ENCODE results near the gene NOS1AP. TPM values are rescaled to one million over a fixed set of nuclear protein-coding genes. Genes with fewer than 3 reads are reported as not detected.

NOS1AP gene
- polyA plus RNA-seq, 3 donors, result 0.12 TPM; not detected in 2

- WGBS (ENCODE audit: insufficient coverage), result 40% methylated on average over 1 of the region's 5 CpGs
- H3K9me3 ChIP-seq (replicated peaks in 1 of 2; ENCODE audit: control insufficient read depth in 1 of 2, insufficient read depth in 1 of 2, low read length in 2 of 2), result no peaks in the 10 kb centered on the region
- H3K4me2 ChIP-seq (replicated peaks; ENCODE audit: extremely low read depth, low read length, poor library complexity, severe bottlenecking), result peak overlapping the region; percentile 20
- intact Hi-C loops (cut with micrococcal nuclease), result no loop called here
- no peak overlapping the region for H2AFZ ChIP-seq (ENCODE audit: insufficient read depth, low read depth, low read length, poor library complexity, severe bottlenecking)
- H3K4me3 Mint-ChIP-seq, result no peak overlapping the region
- no peak overlapping the region for H3K9ac ChIP-seq (ENCODE audit: insufficient read depth, low read length, poor library complexity, severe bottlenecking)
- H3K27ac ChIP-seq (ENCODE audit: low read depth in 1 of 2, low read length in 2 of 2), result peak overlapping the region in 1 of 2 donors; percentile 71
- no peak for DNase-seq
- no peaks in the 10 kb centered on the region for H4K20me1 ChIP-seq (ENCODE audit: insufficient read depth, low read length)
- no peak overlapping the region for H3K4me3 ChIP-seq (replicated peaks in 1 of 3; ENCODE audit: low read depth in 2 of 3, low read length in 3 of 3)
- H3K9me3 Mint-ChIP-seq, result no peaks in the 10 kb centered on the region
- H3K4me1 ChIP-seq (ENCODE audit: control insufficient read depth in 1 of 2, insufficient read depth in 2 of 2, low read length in 2 of 2), result peaks cover 14 to 16% of the 10 kb centered on the region in 2 donors
- peaks cover 0 to 7% (median 0%) of the 10 kb centered on the region in 3 donors for H3K27me3 Mint-ChIP-seq (ENCODE audit: low read depth in 3 of 3)
- H3K4me1 Mint-ChIP-seq, result peaks cover 15% of the 10 kb centered on the region
- no peaks in the 10 kb centered on the region for H3K27me3 ChIP-seq (ENCODE audit: control insufficient read depth in 2 of 2, insufficient read depth in 2 of 2, low read length in 2 of 2)
- TF ChIP-seq CTCF (IDR thresholded peaks at IDR 0.05), result no peak
- H3K36me3 ChIP-seq (replicated peaks in 1 of 2; ENCODE audit: control insufficient read depth in 1 of 2, insufficient read depth in 2 of 2, low read length in 2 of 2), result no peaks in the 10 kb centered on the region
- peak overlapping the region in 3 of 7 donors; percentile 2 to 78 (median 58) for H3K27ac Mint-ChIP-seq
- no peaks in the 10 kb centered on the region for H3K79me2 ChIP-seq (ENCODE audit: insufficient read depth, low read length)
- H3K36me3 Mint-ChIP-seq, result peaks cover 0 to 2% of the 10 kb centered on the region in 2 donors
Measured at GRCh38 chr1:162343470-162343869, 274.0 kb downstream of the NOS1AP start.

GRCh38 chr1:162347281-162347680, 277.8 kb downstream of the NOS1AP start:
- intact Hi-C loops (cut with micrococcal nuclease), result no loop called here
- peaks cover 37 to 44% of the 10 kb centered on the region in 2 donors for H3K4me1 ChIP-seq (ENCODE audit: control insufficient read depth in 1 of 2, insufficient read depth in 2 of 2, low read length in 2 of 2)

More at GRCh38 chr1:162347281-162347680, 277.8 kb downstream of the NOS1AP start:
- no peak for TF ChIP-seq CTCF (IDR thresholded peaks at IDR 0.05)
- H4K20me1 ChIP-seq (ENCODE audit: insufficient read depth, low read length), result no peaks in the 10 kb centered on the region
- H3K4me2 ChIP-seq (replicated peaks; ENCODE audit: extremely low read depth, low read length, poor library complexity, severe bottlenecking), result no peak overlapping the region
- H3K27ac ChIP-seq (ENCODE audit: low read depth in 1 of 2, low read length in 2 of 2), result no peak overlapping the region
- no CpG with 5 or more reads among the region's 3 CpGs for WGBS (ENCODE audit: insufficient coverage)
- Mint-ChIP-seq H3K27ac (no peak overlapping the region), H3K9me3 (no peaks in the 10 kb centered on the region), H3K4me1 (peaks cover 38% of the 10 kb centered on the region), H3K36me3 (no peaks in the 10 kb centered on the region), H3K4me3 (no peak overlapping the region), H3K27me3 (ENCODE audit: low read depth in 3 of 3) (peaks cover 0 to 7% (median 0%) of the 10 kb centered on the region in 3 donors)
- H3K79me2 ChIP-seq (ENCODE audit: insufficient read depth, low read length), result no peaks in the 10 kb centered on the region
- H3K36me3 ChIP-seq (replicated peaks in 1 of 2; ENCODE audit: control insufficient read depth in 1 of 2, insufficient read depth in 2 of 2, low read length in 2 of 2), result no peaks in the 10 kb centered on the region
- H2AFZ ChIP-seq (ENCODE audit: insufficient read depth, low read depth, low read length, poor library complexity, severe bottlenecking), result no peak overlapping the region
- no peaks in the 10 kb centered on the region for H3K9me3 ChIP-seq (replicated peaks in 1 of 2; ENCODE audit: control insufficient read depth in 1 of 2, insufficient read depth in 1 of 2, low read length in 2 of 2)
- H3K9ac ChIP-seq (ENCODE audit: insufficient read depth, low read length, poor library complexity, severe bottlenecking), result no peak overlapping the region
- no peak overlapping the region for H3K4me3 ChIP-seq (replicated peaks in 1 of 3; ENCODE audit: low read depth in 2 of 3, low read length in 3 of 3)
- no peak for DNase-seq
- H3K27me3 ChIP-seq (ENCODE audit: control insufficient read depth in 2 of 2, insufficient read depth in 2 of 2, low read length in 2 of 2), result no peaks in the 10 kb centered on the region
